CD4-positive, alpha-beta T cell treated with Interleukin-2 at 100 ng/mL for 4 hours (primary cell): ENCODE measurements around the gene EXOC3L2.
"Not testable (repeated sequence)": the region's sequence is repeated elsewhere in the genome, so short reads cannot be mapped to it uniquely, and the experiment has no call there.

Experiments
- DNase-seq: peaks from one replicate; pipeline ENCODE4 v3.0.0-alpha.2; 2020; ENCODE audit warnings: low spot score

Gene EXOC3L2

DNA sequence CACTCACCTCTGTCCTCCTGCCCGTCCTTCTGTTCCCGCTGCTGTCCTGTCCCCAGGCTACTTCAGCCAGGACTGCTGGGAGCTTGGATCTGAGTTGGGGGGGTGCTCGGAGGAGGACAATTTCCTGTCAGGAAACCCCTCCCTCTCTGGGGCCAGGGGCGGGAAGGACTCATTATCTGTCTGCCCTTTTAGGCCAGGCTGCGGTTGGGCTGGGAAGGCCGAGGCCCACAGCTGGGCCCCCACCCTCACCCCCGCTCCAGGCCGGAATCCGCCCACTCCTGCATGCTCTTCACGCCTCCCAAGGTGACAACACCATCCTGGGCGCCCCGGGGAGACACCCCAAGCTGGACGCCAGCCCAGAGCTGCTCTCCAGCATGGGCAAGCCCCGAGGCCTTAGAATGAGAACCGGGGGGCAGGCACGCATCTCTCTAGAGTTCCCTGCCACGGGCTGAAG lies at the start of gene EXOC3L2:
EXOC3L2 (minus strand) TSS at position 74 of the 454 bp plus-strand sequence. CDS start 6,362 bp downstream, outside the sequence.
- no peak for DNase-seq

DNA sequence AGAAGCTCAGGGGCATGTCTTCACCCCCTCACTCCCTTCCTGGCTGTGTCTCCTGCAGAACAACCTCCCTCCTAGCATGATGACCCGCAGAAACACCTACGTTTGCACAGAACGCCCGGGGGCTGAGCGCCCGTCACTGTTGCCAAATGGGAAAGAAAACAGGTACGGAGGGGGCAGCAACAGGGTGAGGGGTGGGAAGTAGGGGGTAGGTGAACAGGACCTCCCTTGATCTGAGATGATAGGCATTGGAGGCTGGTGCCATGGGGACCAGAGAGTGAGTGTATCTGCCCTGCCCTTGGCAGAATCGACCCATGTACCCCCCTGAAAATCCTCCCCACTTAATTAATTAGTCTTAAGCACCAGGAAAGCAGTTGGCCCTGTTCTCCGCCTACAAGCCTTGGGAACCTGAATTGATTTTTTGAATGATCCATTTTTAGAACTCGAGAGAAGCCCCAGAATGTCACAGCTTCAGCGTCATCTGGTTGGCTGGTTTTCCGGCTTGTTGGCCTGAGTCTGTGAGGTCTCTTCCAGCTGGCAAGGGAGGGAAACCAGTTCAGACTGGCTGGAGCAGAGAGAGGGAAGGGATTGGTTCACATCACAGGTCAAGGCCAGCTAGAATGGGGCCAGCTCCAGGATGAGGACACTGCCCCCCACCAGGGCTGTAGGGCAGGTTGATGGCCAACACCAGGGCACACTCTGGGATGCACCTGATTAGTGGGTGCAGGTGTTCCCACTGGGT lies 49.3 kb upstream of the EXOC3L2 start:
- no peak for DNase-seq

DNA sequence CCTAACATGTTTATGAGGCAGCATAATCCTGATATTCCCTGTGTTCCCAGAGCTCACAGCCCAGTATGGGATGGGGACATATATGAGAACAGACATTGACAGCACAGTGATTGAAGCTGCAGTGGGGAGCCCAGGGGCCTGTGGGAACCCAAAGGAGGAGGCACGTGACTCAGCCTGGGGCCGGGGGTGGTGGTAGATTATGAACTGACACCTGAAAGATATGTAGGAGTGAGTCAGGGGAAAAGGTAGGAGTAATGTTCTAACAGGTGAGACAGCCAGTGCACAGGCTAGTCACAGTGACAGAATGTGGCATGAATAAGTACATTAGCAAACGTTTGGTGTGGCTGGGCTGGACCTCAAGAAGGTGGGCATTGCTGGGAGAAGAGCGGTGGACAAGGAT lies 48.5 kb upstream of the EXOC3L2 start:
- no peak for DNase-seq

DNA sequence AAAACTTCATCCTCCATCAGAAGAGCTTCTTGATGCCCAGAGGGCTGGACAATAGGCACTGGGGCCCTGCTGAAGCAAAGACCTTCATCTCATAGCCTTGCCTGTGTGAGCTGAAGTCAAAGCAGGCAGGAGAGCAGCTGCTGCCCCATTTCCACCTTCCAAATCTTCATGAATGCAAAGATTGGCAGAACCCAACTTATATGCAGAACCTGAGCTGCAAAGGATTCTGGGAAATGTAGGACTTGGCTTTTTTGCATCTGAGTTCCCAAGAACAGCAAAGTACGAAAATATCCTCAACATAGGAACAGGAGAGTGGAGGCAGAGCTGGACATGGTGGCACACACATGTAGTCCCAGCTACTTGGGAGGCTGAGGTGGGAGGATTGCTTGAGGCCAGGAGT lies 46.6 kb upstream of the EXOC3L2 start:
- no peak for DNase-seq

DNA sequence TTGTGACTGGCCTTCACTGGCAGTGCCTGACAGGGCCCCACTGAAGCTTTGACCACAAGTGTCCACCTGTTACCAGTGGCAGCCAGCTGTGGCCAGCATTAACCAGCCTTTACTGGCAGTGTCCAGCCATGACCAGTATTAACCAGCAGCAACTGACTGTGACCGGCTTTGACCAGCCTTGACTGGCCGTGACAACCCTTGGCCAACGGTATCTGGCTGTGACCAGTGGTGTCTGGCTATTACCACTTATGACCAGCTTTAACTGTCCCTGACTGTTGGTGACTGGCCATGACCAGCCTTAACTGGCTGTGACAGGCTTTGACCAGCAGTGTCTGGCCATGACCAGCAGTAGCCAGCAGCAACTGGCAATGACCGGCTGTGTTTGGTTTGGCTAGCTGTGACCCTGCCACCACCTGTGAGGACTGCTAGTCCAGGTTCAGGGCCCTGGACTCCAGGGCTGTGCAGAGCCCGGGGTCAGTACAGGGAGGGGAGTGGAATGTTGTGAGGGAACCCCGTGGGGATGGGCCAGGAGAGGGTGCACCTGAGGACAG lies 45.2 kb upstream of the EXOC3L2 start:
- no peak for DNase-seq

DNA sequence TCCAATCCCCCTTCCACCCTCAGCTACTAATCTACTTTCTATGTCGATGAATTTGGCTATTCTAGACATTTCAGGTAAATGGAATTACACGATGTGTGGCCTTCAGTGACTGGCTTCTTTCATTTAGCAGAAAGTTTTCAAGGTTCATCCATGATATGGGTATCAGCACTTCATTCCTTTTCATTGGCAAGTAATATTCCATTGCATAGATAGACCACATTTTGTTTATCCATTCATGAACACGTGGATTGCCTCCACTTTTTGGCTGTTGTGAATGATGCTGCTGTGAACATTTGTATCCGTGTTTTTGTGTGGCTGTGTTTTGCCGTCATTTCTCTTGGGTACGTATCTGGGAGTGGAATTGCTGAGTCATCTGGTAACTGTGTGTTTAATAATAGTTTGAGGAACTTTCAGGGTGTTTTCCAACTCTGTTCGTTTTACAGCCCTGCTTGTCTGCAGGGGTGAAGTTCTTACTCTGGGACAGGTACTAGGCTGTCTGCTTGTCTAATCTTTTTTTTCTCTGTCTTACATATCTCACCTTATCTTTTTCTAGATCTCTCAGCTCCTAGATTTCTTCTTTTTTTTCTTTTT lies 38.3 kb upstream of the EXOC3L2 start:
- DNase-seq: no peak

DNA sequence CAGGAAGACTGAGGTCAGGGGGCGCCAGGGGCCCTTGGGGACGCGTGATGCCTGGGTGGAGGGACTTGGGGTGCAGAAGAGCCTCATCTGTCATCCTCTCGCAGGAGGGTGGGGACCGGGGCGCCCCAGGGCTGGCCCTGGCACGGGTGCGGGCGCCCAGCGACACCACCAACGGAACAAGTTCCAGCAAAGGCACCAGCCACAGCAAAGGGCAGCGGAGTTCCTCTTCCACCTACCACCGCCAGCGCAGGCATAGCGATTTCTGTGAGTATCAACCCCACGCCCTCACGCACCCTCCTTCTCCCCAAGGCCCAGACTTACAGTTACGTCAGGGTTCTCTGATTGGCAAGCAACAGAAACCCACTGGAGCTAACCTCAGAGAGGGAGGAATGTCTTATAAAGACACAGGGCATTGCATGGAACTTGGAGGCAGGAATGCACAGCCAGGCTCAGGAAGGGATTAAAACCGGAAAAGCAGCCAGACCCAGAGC lies 35.3 kb upstream of the EXOC3L2 start:
- DNase-seq: no peak

DNA sequence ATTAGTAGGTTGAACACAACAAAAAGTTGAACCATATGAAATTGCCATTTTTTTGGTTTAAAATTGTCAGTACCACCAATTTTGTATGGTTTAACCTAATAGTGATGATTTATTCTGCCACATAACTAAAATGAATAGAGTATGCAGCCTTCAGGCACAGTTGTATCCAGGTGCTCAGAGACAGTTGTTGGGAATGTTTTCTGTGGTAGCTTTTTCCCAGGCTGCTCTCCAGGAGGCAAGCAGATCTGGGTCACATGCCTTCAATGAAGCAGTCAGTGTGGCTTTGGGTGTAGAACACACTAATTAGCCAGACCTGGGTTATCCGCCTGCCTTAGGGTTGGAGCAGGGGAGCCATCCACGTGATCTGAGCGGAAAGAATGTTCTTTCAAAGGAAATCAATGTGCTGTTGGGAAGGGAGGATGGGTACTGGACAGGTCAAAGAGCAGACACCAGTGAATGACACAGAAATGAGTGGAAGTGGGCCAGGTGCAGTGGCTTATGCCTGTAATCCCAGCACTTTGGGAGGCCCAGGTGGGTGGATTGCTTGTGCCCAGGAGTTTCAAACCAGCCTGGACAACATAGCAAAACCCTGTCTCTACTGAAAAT lies 34.5 kb upstream of the EXOC3L2 start:
- no peak for DNase-seq

DNA sequence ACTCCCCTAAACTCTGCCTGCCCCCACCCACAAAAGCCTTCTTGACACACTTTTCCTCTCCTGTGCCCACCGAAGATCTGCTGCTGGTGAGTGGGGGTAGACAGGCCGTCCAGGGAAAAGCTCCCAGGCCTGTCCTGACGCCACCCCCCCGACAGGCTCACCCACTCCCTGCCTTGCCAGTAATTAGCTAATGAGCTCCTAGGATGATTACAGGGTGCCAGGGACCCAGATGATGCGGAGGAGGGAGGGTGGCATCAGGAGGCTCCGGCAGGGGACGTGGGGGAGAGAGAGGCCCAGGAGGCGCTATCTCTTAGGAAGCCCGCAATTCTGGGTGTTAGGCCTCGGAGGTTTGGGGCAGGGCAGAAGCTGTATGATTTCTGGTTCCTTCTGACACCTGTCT lies 32.9 kb upstream of the EXOC3L2 start:
- no peak for DNase-seq

DNA sequence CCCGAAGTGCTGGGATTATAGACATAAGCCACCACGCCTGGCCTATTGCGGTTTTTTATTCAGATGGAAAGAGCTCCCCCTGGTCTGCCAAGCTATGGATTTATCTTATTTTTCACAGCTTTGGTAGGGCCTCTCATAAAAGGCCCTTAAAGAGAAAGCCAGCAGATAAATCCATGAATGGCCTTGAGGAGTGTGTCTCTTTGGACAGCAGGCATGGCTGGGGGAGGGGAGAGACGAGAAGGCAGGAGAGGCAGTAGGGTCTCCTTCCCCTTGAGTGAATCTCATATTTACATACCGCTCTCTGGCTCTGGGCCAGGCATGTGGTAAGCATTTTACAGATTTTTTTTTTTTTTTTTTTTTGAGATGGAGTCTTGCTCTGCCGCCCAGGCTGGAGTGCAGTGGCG lies 31.1 kb upstream of the EXOC3L2 start:
- no peak for DNase-seq

DNA sequence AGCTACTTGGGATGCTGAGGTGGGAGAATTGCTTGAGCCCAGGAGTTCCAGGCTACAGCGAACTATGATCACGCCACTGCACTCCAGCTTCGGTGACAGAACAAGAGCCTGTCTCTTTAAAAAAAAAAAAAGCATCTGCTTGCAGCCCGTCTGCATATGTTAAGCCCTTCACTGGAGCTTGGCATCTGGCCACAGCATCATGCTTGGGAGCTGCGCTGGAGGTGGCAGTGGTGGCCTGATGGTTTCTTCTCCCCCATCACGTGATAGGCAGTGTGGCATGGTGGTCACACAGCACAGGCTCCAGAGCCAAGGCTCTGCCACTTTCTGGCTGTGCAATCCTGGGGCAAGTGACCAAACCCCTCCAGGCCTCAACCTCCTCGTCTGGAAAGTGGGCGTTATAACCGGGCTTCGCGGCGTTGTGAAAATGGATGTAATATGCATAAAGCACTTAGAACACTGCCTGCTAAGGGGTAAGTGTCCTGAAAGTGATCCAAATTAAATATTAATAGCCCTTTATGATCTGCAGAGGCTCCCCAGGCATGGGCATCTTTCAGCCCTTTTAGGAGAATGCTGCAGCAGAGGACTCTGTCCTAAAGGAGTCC lies 30.3 kb upstream of the EXOC3L2 start:
- DNase-seq: no peak

DNA sequence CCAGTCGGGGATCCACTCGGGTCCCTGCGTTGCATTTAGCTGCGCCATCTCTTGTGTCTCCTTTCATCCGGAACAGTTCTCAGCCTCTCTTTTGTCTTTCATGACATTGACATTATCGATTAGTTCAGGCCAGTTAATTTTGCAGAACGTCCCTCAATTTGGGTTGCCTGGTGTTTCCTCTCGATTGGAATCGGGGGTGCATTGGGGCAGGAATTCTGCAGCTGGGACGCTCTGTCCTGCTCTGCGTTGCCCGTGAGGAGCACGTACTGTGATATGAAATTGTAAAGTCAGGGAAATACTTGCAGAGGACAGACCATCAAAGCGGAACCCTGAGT lies 28.3 kb upstream of the EXOC3L2 start:
- no peak for DNase-seq

DNA sequence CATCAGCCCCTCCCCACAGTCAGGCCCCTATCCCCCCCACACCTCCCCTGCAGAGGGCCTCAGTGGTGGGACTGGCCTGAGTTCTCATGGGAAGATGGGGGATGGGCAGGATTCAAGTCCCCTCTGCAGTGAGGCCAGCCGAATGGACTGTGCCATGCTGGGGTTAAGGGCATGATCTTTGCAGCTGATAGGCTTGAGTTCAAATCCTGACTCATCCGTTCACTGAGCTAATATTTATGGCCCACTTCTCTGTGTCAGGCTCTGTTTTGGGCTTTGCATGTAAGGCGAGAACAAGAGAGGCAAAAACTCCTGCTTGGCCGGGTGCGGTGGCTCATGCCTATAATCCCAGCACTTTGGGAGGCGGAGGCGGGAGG lies 26.5 kb upstream of the EXOC3L2 start:
- no peak for DNase-seq

DNA sequence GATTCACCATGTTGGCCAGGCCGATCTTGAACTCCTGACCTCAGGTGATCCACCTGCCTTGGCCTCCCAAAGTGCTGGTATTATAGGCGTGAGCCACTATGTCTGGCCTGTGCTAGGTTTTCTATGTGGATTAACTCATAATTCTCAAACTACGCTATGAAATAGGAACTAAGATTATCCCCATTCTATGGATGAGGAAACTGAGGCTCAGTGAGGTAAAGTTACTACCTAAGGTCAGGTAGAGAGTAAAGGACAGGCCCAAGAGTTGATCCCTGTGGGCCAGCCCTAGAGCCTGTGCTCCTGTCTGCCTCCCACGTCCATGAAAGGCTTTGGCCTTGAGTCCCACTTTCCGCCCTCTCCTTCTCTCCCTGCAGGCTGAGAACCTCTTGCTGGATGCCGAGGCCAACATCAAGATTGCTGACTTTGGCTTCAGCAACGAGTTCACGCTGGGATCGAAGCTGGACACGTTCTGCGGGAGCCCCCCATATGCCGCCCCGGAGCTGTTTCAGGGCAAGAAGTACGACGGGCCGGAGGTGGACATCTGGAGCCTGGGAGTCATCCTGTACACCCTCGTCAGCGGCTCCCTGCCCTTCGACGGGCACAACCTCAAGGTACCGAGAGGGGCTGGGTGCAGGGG lies 26.0 kb upstream of the EXOC3L2 start:
- no peak for DNase-seq

DNA sequence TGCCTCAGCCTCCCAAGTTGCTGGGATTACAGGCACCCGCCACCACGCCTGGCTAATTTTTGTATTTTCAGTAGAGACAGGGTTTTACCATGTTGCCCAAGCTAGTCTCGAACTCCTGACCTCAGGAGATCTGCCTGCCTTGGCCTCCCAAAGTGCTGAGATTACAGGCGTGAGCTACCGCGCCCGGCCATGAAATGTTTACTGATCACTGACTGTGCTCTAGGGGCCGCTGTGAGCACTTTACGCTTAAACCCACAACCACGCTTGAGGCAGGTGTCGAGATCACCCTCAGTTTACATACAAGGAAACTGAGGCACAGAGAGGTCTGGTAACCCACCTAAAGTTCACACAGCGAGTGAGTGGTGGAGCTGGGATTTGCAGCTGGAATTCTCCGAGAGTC lies 24.7 kb upstream of the EXOC3L2 start:
- DNase-seq: not testable (repeated sequence)

DNA sequence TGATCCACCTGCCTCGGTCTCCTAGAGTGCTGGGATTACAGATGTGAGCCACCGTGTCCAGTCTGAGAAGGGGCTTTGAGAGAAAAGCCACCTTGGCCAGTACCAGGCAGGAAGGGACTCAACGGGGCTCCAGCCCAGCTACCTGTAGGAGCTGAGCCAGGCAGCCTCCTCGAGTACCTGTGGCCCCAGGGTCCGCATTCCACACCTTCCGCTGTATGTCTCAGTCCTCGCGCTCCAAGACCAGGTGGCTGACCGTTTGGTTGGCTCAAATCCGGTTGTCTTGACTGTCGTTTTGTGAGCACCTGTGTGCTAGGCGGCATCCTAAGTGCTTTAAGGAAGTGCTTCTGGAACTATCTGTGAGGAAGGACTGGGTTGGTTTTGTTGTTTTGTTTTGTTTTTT lies 22.1 kb upstream of the EXOC3L2 start:
- no peak for DNase-seq

DNA sequence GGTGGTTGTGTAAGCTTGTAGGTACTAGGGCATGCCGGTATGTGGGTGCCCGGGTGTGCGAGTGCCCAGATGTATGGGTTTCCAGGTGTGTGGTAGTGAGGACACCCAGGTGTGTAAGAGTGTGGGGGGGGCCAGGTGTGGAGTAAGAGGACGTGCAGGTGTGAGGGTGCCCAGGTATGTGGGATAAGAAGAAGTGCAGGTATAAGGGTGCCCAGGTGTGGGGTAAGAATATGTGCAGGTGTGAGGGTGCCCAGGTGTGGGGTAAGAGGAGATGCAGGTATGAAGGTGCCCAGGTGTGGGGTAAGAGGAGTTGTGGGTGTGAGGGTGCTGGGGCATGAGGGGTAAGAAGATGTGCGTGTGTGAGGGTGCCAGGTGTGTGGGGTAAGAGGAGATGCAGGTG lies 20.2 kb upstream of the EXOC3L2 start:
- no peak for DNase-seq

DNA sequence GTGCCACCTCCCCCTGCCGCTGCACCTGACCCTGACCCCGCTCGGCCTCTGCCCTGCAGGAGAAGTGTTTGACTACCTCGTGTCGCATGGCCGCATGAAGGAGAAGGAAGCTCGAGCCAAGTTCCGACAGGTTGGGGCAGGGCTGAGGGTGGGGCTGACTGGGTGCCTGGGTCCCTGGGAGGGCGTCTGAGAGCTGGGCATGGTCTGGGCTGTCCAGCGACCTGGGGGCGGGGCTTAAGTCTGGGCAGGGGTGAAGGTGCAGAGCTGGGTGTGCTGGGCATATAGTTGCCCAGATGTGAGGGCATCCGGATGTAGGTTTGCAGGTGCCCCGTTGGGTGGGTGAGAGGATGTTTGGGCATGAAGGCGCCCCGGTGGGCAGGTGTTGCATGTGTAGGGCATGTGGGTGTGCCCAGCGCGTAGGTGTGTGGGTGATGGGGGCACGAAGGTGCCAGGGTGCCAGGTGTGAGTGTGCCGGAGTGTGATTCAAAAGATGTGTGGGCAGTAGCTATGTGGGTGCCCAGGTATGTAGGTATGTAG lies 19.6 kb upstream of the EXOC3L2 start:
- no peak for DNase-seq

DNA sequence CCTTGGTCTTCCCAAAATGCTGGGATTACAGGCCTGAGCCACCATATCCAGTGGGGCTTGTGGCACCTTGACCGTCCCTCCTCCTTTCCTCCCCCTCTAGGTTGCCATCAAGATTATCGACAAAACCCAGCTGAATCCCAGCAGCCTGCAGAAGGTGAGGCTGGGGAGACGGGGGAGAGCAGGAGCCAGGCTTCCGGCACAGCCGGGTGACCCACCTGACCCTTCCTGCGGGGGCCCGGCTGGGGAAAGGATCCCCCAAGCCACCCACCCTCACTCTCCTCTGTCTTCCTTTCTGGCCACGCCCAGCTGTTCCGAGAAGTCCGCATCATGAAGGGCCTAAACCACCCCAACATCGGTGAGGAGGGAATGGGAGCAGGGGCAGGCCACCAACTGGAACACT lies 17.8 kb upstream of the EXOC3L2 start:
- no peak for DNase-seq

DNA sequence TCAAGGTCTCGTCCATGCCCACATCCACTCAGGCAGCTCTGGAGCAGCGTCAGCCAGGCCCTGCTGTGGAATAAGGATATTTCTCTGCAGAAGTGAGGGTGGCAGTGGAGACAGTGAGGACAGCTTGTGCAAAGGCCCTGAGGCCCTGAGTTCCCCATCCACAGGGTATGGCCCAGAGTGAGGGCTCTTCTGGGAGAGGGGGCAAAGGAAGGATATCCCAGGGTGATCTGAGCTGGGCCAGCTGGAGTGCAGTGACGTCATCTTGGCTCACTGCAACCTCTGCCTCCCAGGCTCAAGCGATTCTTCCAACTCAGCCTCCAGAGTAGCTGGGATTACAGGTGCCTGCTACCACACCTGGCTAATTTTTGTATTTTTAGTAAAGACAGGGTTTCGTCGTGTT lies 17.4 kb upstream of the EXOC3L2 start:
- no peak for DNase-seq

DNA sequence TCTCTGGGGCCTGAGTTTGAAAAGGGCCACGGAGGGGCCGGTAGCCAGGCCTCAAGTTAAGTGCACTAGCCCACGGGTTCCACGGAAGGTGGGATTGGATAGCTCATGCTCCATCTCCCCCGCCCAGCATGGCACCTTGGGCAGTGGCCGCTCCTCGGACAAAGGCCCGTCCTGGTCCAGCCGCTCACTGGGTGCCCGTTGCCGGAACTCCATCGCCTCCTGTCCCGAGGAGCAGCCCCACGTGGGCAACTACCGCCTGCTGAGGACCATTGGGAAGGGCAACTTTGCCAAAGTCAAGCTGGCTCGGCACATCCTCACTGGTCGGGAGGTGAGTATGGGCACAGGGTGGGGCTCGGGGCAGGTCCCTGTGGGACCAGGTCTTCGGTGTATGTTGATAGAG lies 13.7 kb upstream of the EXOC3L2 start:
- no peak for DNase-seq

DNA sequence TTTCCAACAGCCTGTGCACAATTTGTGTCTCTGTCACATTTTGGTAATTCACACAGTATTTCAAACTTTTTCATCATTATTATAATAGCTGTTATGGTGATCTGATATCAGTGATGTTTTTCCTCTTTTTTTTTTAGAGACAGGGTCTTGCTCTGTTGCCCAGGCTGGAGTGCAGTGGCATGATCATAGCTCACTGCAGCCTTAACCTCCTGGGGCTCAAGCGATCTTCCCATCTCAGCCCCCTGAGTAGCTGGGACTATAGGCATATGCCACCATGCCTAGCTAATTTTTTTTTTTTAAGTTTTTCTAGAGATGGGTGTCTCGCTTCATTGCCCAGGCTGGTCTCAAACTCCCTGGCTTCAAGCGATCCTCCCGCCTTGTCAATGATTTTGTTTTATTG lies 11.6 kb upstream of the EXOC3L2 start:
- DNase-seq: no peak
